Hematopoietic multipotent progenitor cell treated with erythropoietin and hydrocortisone succinate and interleukin-3 and kit ligand, for 6 days (in vitro differentiated cells): Measurements from ENCODE around the gene CAND1.

Experiments used
- DNase-seq: peaks from one replicate; pipeline ENCODE4 v3.0.0-alpha.2; 2015

Gene CAND1

DNA sequence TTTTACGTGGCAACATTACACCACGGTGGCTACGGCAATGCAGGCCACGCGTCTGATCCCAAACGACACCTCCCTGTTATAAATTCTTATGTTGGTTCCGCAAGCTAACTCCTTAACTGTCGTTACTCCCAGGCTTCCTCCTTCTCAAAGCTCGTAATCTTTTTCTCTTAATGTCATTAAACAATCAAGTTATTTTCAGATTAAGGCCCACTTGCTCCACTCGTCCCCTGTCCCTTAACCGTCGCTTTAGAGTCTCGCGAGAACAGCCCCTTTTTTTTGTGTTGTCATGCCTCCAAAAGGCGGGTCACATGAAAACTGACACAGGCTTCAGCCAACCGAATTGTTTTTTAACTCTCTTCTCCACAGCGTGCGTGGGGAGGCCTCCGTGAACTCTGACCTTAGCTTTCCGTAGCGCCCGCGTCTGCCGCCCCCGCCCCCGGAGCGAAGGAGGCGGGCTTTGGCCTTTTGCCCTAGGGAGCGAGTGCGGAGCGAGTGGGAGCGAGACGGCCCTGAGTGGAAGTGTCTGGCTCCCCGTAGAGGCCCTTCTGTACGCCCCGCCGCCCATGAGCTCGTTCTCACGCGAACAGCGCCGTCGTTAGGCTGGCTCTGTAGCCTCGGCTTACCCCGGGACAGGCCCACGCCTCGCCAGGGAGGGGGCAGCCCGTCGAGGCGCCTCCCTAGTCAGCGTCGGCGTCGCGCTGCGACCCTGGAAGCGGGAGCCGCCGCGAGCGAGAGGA is at the start of gene CAND1:
TSS of gene CAND1 (plus strand) at position 463 of the 737 bp plus-strand sequence. CDS start 360 bp downstream, outside the sequence.
- DNase-seq = peak; percentile 98

DNA sequence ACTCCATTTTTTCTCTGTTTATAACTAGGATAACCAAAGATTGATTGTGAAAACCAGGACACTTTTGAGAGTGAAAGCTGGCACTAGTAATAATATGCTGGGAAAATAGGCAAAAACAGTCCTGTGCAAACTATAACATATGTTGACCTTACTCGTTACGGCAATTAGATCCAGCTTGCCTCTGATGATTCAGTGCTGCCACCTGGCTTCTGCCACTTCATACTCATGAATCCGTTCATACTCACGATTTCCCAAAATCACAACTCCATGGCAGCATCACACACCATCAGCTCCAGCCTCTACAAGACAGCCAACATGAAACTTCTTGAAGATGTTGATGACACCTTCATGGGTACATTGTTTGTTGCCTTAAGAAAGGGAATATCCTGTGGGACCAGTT is 49.1 kb upstream of the CAND1 start:
- DNase-seq = no peak

DNA sequence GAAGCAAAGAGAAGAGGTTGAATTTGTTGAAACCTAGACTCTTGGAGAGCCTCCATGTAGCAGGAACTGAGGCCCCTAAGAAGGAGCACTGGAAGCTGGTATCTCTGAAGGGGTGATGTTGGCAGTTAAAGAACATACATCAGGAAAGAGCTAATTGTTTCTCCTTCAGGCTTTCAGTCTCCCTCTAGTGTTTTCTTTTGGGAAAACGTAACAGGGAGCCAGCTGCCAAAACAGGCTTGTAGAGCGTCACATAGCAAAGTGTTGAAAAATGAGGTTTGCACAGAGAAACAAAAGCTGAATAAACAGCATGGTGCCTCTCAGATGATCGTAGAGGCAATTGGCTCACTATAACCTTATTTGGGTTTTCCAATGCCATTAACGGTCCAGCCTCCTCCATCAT is 46.9 kb upstream of the CAND1 start:
- DNase-seq = peak; percentile 12

DNA sequence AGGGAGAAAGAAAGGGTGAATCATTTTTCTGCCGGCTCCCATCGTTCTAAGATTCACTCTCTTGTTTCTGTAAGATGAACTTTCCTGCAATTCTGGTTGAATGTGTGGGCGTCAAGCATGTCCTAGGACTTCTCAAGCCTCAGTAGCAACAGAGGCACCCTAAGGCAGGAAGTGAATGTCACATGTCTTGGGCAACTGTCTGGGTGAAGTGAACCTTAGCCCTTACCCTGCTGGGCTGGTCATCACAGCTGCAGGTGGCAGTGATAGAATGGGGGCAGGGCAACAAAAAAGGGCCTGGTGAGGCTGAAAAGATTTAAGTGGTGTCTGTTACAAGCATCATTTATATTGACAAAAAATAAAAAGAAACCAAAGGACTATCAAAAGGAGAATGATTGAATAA is 45.9 kb upstream of the CAND1 start:
- no peak for DNase-seq

DNA sequence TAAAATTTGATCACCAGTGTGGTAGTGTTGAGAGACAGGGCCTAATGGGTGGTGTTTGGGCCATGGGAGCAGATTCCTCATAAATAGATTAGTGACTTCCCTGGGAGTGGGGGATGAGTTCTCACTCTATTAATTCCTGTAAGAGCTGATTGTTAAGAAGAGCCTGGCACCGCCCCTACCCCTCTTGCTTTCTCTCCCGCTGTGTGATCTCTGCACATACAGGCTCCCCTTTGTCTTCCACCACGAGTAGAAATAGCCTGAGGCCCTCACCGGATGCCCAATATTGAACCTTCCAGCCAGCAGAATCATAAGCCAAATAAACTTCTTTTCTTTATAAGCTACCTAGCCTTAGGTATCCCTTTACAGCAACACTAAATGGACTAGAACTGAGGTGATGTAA is 31.9 kb upstream of the CAND1 start:
- no peak for DNase-seq

DNA sequence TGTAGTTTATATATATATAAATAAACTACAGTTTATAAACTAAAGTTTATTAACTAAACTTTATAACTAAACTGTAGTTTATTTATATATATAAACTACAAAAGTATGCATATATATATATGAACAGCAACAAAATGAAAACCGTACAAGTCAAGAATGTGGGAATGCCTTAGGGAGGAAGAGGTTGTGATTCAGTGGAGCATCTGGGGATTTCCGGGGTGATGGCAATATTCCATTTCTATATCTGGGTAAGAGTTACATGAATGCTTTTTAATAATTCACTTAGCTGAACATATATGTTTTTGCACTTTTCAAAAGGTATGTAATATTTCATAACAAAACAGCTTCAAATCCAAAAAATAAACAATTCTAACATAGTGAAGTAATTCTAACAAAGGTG is 30.1 kb upstream of the CAND1 start:
- DNase-seq = no peak

DNA sequence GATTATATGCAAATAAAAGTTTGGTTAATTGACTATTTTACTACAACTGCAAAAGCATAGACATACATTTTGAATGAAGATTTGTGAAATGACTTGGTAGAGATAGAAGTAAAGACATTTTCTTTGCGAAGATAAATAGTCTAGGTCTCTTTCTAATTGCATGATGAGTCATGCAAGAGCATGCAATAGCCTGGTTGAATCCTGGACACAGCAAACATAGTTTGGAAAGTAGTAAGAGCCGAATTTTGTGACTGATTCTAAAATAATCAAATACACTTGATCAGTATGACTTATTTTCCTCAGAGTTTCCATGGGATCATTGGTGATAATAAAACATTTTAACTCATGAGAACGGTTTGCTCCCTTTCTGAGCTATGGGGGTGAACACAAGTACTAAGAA is 27.7 kb upstream of the CAND1 start:
- no peak for DNase-seq

DNA sequence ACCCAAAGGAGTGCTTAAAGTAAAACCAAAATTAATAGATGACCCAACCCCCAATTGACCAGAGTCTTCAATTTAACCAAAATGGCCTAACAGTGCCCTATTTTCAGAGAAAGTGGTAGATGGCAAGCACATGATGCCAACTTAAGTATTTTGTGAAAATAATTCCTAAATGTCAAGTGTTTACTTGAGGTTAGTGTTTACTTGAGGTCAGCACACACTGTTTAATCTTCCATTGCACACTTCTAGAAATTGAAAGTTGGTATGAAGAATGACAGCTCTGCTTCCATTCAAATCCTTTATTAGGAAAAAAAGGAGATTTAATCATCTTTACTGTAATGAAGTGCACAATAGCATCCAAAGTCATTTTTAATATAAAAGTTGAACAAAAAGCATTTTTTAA is 25.9 kb upstream of the CAND1 start:
- no peak for DNase-seq

GRCh38 chr12:67245571-67245970 is 23.6 kb upstream of the CAND1 start:
- DNase-seq = peak; percentile 58

DNA sequence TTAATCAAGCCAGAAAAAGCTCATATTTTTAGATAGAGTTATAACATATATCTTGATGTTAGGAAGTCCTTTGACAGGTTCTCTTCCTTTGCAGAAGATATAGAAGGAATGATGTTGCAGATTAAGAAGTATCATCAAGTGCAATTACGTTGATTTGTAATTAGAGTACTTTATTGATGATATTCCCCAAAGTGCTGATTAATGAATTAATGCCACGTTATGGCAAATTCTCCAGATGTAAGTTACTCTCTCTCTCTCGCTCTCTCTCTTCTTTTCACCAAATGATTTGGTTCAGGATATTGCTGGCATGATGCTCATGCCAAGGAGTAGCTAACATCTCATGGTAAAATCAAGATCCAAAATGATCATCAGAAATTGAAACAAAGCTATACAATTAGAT is 18.1 kb upstream of the CAND1 start:
- DNase-seq = no peak

GRCh38 chr12:67254372-67255026 is 14.7 kb upstream of the CAND1 start:
- no peak for DNase-seq

DNA sequence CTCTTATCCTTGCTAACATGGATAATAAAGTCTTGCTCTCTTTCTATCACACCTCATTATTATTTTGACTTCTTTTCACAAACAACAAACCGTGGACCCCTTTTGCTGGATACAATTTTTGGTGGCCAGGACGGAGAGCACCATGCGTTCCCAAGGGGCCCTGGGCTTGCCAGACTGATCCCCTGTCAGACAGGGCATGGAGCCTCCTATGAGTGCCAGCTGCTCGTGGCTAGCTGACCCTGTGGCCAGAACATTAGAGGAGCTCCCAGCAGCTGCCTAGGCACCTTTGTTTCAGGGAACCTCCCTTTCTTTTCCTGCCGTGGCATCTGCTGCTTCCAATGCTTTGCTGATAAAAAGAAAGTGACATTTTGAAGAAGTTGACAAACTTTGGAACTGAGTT is 12.5 kb upstream of the CAND1 start:
- no peak for DNase-seq

DNA sequence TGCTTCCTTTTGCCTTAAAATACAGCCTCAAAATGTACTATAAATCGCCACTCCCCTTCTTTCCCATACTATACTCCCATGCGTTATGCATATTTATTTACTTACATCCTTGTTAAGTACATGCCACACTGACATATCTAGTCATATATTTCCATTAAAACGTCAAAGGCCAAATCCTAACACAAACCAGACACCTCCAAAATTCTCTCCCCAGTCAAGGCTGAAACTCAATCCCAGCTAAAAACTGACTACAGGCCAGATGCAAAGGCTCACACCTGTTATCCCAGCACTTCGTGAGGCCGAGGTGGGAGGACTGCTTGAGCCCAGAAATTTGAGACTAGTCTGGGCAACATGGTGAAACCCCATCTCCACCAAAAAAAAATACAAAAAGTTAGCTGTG is 5.7 kb upstream of the CAND1 start:
- DNase-seq = no peak

- DNase-seq = peak; percentile 99
Measured at GRCh38 chr12:67268335-67268895, 743 bp upstream of the CAND1 start.

DNA sequence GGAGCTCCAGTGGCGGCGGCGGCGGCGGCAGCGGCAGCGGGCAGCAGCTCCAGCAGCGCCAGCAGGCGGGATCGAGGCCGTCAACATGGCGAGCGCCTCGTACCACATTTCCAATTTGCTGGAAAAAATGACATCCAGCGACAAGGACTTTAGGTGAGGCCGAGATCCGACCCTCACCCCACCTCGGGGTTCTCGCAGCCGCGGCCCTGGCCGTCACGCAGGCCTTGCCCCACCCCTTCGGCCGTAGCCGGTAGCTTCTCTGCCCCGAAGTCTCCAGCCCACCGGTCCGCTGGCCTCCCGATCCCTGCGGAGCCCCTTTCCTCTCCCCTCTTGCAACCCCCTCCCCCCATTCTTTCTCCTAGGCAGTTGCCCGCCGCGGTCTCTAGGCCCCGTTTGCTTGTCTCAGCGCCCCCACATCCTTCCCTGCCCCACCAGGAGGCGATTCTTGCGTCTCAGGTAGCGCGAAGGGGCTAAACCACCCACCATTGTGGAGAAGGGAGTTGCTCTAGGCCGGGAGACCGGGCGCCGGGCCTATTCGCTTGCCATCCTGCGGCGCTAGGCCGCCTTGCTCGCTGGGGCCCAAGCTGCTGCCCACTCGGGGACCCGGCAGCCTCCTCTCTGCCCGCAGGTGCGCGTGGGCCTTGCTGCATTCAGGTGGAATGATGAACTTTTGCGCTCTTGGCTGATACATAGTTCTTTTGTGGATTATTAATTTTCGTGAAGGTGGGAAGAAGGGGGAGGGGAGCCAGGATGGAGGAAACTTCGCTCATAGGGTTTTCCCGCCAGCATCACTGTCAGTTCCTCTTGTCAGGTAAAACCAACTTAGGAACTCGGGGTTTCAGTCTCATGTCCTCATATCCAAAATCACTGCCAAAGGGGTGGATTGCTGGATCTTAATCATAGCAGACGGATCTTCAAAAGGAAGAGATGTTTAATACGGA is 745 bp downstream of the CAND1 start:
- peak; percentile 66 for DNase-seq

DNA sequence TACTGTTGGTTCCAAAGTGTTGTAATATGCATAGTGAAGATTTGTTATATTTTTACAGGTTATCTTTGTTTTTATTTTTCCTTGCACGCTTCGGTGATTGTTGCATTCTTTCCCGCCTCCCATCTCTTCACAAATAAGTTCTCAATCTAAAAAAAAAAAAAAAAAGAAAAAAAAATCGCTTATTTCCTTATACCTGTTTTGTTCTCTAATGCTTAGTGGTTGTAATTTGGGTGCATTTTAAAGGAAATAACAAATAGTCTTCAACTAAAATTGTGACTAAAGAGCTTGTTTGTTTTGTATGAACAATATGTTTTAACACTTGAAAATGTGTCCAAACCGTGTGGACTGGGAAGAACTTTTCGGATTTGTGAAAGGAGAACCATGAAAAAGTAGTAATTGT is 1.5 kb downstream of the CAND1 start:
- no peak for DNase-seq

DNA sequence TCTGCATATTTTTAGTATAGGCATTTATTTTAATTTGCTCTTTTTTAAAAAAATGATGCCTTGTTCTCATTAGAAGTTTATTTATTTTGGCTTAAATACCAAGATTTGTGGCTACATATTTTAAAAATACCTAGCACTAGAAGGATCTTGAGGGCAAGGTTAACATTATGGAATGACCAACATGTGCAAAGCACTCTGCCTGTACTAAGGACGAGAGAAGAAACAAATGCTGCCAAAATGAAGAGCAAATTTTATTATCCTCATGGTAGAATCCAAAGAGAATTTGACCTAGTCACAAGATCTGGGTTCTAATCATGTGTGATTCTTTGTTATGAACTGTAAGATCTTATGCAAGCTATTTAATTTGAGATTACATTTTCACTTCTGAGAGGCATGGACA is 2.8 kb downstream of the CAND1 start:
- DNase-seq = no peak

DNA sequence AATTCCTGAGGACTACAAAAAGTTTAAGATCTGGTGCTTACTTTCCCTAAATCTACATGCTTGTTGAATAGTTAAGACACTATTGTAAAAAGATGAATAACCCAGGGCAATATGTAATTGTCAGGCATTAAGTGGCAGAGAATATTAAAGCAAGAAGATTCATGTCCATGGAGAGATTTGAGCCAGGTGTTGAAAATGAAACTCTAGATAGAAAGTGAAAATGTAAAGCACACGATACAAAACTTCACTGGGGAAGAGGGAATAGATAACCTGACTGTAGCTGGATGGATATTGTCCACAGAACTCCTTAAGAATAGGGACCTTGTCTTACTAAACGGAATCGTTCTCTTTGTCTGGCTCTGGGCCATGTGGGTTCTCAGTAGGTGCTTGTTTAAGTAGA is 5.0 kb downstream of the CAND1 start:
- no peak for DNase-seq

- no peak for DNase-seq
Measured at GRCh38 chr12:67275380-67275913, 6.3 kb downstream of the CAND1 start.

- no peak for DNase-seq
Measured at GRCh38 chr12:67276421-67276820, 7.3 kb downstream of the CAND1 start.

DNA sequence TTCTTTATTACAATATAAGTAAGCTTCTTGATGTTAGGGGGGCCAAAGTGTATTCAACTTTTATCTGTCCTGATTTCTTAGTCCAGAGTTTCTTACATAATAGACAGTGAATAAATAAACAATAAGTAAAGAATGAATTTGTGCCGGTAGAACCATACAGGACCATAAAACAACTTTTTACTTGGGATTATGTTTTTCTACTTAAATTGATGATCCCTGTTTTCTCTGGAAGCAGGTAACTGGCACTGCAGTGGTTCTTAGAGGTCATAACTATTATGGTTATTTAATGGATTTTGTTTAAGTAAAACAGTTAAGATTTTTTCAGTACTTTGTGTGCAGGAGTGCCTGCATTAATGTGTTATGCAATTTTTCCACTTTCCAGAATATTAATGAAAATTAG is 10.5 kb downstream of the CAND1 start:
- DNase-seq = no peak

DNA sequence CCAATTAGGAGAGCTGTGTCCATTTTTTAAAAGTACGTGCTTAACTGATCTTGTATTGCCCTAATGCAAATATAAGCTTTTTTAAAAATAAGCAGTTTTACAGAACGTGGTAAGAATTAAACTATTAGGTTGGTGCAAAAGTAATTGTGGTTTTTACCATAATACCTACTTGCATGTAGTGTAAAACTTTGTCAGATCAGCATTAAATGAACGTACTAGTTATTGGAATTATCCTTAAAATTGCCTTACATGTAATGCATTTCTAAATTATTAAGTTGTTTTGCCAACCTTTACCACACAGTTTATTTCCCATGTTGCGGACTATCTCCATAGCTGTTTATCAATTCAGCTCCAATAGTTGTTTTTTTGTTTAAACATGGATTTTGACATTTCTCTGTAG is 10.9 kb downstream of the CAND1 start:
- no peak for DNase-seq

- DNase-seq = no peak
Measured at GRCh38 chr12:67280572-67280971, 11.4 kb downstream of the CAND1 start.
